Measurements from ENCODE around the gene ST8SIA5. TPM values are rescaled to one million over a fixed set of nuclear protein-coding genes. Genes with fewer than 3 reads are reported as not detected.

ST8SIA5 gene
- total and polyA plus RNA-seq, 10 of the 15 experiments (the other 5 are each of a cell fraction or from before 2014, with no cell fraction given): 0.02 to 0.32 (median 0.12) TPM; not detected in 1

- TF ChIP-seq TBL1XR1 (IDR thresholded peaks at IDR 0.05; ENCODE audit: low read depth, low read length) (no peak), EP300 (IDR thresholded peaks at IDR 0.05; ENCODE audit: borderline replicate concordance in 1 of 2, control insufficient read depth in 1 of 2, low read depth in 2 of 2, low read length in 2 of 2) (no peak)
Measured at GRCh38 chr18:46641917-46642316, 114.9 kb downstream of the ST8SIA5 start (continued).

- ChIA-PET RAD21 (ENCODE audit: unreplicated experiment) (interaction anchor here (1.3 kb wide), 1 partner anchor 19 kb away, joined by 3 read pairs; no protein-coding TSS in a partner anchor), CTCF (interaction anchor here (1.4 kb wide), 1 partner anchor 19 kb away, joined by 4 read pairs; no protein-coding TSS in a partner anchor), POLR2A (no interaction called here), SMC1A (ENCODE audit: uncharacterized antibody, unreplicated experiment) (no interaction called here)
- H3K27ac ChIP-seq (ENCODE audit: control insufficient read depth, insufficient read depth): no peak overlapping the region
- intact Hi-C loops (cut with micrococcal nuclease; ENCODE audit: unreplicated experiment): no loop called here
- no peak for FAIRE-seq
- no peaks in the 10 kb centered on the region for H3K79me2 ChIP-seq (ENCODE audit: control insufficient read depth, insufficient read depth, low read length)
- WGBS (ENCODE audit: insufficient coverage, insufficient replicate concordance, low lambda C conversion rate, missing lambda C conversion rate): 31% methylated on average over 6 of the region's 6 CpGs
- H3K4me2 ChIP-seq (ENCODE audit: control insufficient read depth, insufficient read depth): no peak overlapping the region
- in situ Hi-C loops (cut with MboI): no loop called here
- no peaks in the 10 kb centered on the region for H3K4me1 ChIP-seq (ENCODE audit: control insufficient read depth, insufficient read depth, low read length)
- TF ChIP-seq RELB (IDR thresholded peaks at IDR 0.05; ENCODE audit: low read depth) (no peak), LARP7 (IDR thresholded peaks at IDR 0.05) (no peak), CTCF (IDR thresholded peaks at IDR 0.05 in 2 of 3, conservative IDR thresholded peaks at IDR 0.05 in 1 of 3; ENCODE audit: control insufficient read depth in 2 of 3, extremely low read depth in 1 of 3, insufficient read depth in 1 of 3, low read depth in 3 of 3, low read length in 3 of 3) (no peak), HDAC6 (IDR thresholded peaks at IDR 0.05; ENCODE audit: unreplicated experiment) (no peak), SKIL (IDR thresholded peaks at IDR 0.05; ENCODE audit: low read depth, poor library complexity, severe bottlenecking) (no peak)
- no peak overlapping the region for H3K4me3 ChIP-seq
- no peak for ATAC-seq
- no peaks in the 10 kb centered on the region; a peak in 1 of 4 replicates for H3K27me3 ChIP-seq (replicated peaks in 1 of 2; ENCODE audit: control insufficient read depth in 2 of 2, insufficient read depth in 2 of 2, low read length in 1 of 2)
- H3K9me3 ChIP-seq (replicated peaks; ENCODE audit: control insufficient read depth, insufficient read depth, low read length): no peaks in the 10 kb centered on the region
- no peaks in the 10 kb centered on the region for H3K36me3 ChIP-seq (ENCODE audit: control insufficient read depth in 2 of 2, insufficient read depth in 2 of 2, low read length in 1 of 2)
- no TSS peak for BruUV-seq (replicated peaks)
- no peak overlapping the region for H3K9ac ChIP-seq (ENCODE audit: control insufficient read depth, insufficient read depth, low read length)
- H2AFZ ChIP-seq (ENCODE audit: control insufficient read depth, low read depth, low read length): no peak overlapping the region
- DNase-seq (ENCODE audit: low read depth, low spot score): no peak
- H4K20me1 ChIP-seq (ENCODE audit: control insufficient read depth, insufficient read depth): no peaks in the 10 kb centered on the region
Measured at GRCh38 chr18:46639386-46639785, 117.5 kb downstream of the ST8SIA5 start.
